IgD-negative memory B cell (primary cell): ENCODE data around the gene DSTN. TPM values are rescaled to one million over a fixed set of nuclear protein-coding genes. Genes with fewer than 3 reads are reported as not detected.

Source experiments
- H3K27ac Mint-ChIP-seq, 3 donors: one replicate each; pipeline ENCODE4 v1.8.0; 2020 to 2022; ENCODE audit warnings: mild to moderate bottlenecking in 3 of 3, mixed read lengths in 3 of 3, moderate library complexity in 1 of 3
- H3K27me3 Mint-ChIP-seq: one replicate; pipeline ENCODE4 v1.8.0; 2021; ENCODE audit warnings: mixed read lengths
- H3K36me3 Mint-ChIP-seq: one replicate; pipeline ENCODE4 v1.8.0; 2020; ENCODE audit warnings: mild to moderate bottlenecking, mixed read lengths
- H3K4me1 Mint-ChIP-seq, 3 donors: one replicate each; pipeline ENCODE4 v1.8.0; 2020 to 2022; ENCODE audit warnings: mixed read lengths in 3 of 3, mild to moderate bottlenecking in 1 of 3
- H3K4me3 Mint-ChIP-seq, 4 donors: one replicate each; pipeline ENCODE4 v1.8.0; 2020 to 2022; ENCODE audit warnings: mild to moderate bottlenecking in 4 of 4, mixed read lengths in 4 of 4, moderate library complexity in 3 of 4
- H3K9me3 Mint-ChIP-seq, 3 donors: one replicate each; pipeline ENCODE4 v1.8.0; 2020 to 2021; ENCODE audit warnings: mixed read lengths in 3 of 3, mild to moderate bottlenecking in 1 of 3
- polyA plus RNA-seq: library from polyadenylated mRNA; unstranded; fragments of 300-500 nt; fragmentation: Illumina TruSeq; gene quantifications from one replicate; pipeline ENCODE4 v1.2.3, GENCODE V29; 2021

Gene DSTN
- polyA plus RNA-seq, 1 donor from 2014 or later = 32.1 TPM

- Mint-ChIP-seq H3K4me1 (peaks cover 2 to 5% (median 3%) of the 10 kb centered on the region in 3 donors), H3K27me3 (no peaks in the 10 kb centered on the region), H3K9me3 (no peaks in the 10 kb centered on the region), H3K36me3 (peaks cover 4% of the 10 kb centered on the region), H3K4me3 (no peak overlapping the region), H3K27ac (peak overlapping the region in 1 of 3 donors; percentile 5)
Measured at GRCh38 chr20:17645546-17646208, 75.8 kb downstream of the DSTN start.

GRCh38 chr20:17646209-17646960, 76.5 kb downstream of the DSTN start:
- Mint-ChIP-seq H3K27me3 (no peaks in the 10 kb centered on the region), H3K4me3 (peak overlapping the region in 1 of 4 donors; percentile 20), H3K9me3 (no peaks in the 10 kb centered on the region), H3K4me1 (peaks cover 2 to 5% (median 3%) of the 10 kb centered on the region in 3 donors), H3K36me3 (peaks cover 4% of the 10 kb centered on the region), H3K27ac (no peak overlapping the region)

- Mint-ChIP-seq H3K4me1 (peaks cover 2 to 5% (median 3%) of the 10 kb centered on the region in 3 donors), H3K27ac (no peak overlapping the region), H3K9me3 (no peaks in the 10 kb centered on the region), H3K36me3 (peaks cover 4% of the 10 kb centered on the region), H3K27me3 (no peaks in the 10 kb centered on the region), H3K4me3 (no peak overlapping the region)
Measured at GRCh38 chr20:17646961-17647301, 77.1 kb downstream of the DSTN start.

- Mint-ChIP-seq H3K27ac (peak overlapping the region in 1 of 3 donors; percentile 80), H3K4me3 (no peak overlapping the region), H3K27me3 (no peaks in the 10 kb centered on the region), H3K9me3 (no peaks in the 10 kb centered on the region), H3K4me1 (peaks cover 2 to 5% (median 3%) of the 10 kb centered on the region in 3 donors), H3K36me3 (peaks cover 4% of the 10 kb centered on the region)
Measured at GRCh38 chr20:17647391-17648314, 77.8 kb downstream of the DSTN start.

- H3K36me3 Mint-ChIP-seq = peaks cover 4% of the 10 kb centered on the region
- no peak overlapping the region for H3K4me3 Mint-ChIP-seq
Measured at GRCh38 chr20:17648315-17648646, 78.4 kb downstream of the DSTN start.

GRCh38 chr20:17648791-17649730, 79.2 kb downstream of the DSTN start:
- Mint-ChIP-seq H3K27me3 (no peaks in the 10 kb centered on the region), H3K27ac (peak overlapping the region in 1 of 3 donors; percentile 39), H3K4me3 (peak overlapping the region in 1 of 4 donors; percentile 54), H3K9me3 (no peaks in the 10 kb centered on the region), H3K4me1 (peaks cover 2 to 5% (median 3%) of the 10 kb centered on the region in 3 donors), H3K36me3 (peaks cover 2% of the 10 kb centered on the region)

More at GRCh38 chr20:17648315-17648646, 78.4 kb downstream of the DSTN start:
- H3K27me3 Mint-ChIP-seq = no peaks in the 10 kb centered on the region
- H3K9me3 Mint-ChIP-seq = no peaks in the 10 kb centered on the region
- peaks cover 2 to 5% (median 3%) of the 10 kb centered on the region in 3 donors for H3K4me1 Mint-ChIP-seq
- peak overlapping the region in 1 of 3 donors; percentile 39 for H3K27ac Mint-ChIP-seq

- Mint-ChIP-seq H3K9me3 (no peaks in the 10 kb centered on the region), H3K4me3 (peak overlapping the region in 1 of 4 donors; percentile 87), H3K27me3 (no peaks in the 10 kb centered on the region), H3K4me1 (peaks cover 2 to 5% (median 3%) of the 10 kb centered on the region in 3 donors), H3K27ac (peak overlapping the region in 1 of 3 donors; percentile 62), H3K36me3 (no peaks in the 10 kb centered on the region)
Measured at GRCh38 chr20:17650301-17651128, 80.6 kb downstream of the DSTN start.

GRCh38 chr20:17651129-17651759, 81.4 kb downstream of the DSTN start:
- Mint-ChIP-seq H3K27me3 (no peaks in the 10 kb centered on the region), H3K36me3 (no peaks in the 10 kb centered on the region), H3K4me3 (peak overlapping the region in 1 of 4 donors; percentile 87), H3K27ac (no peak overlapping the region), H3K9me3 (no peaks in the 10 kb centered on the region), H3K4me1 (peaks cover 2 to 5% (median 3%) of the 10 kb centered on the region in 3 donors)

GRCh38 chr20:17651760-17652388, 82.0 kb downstream of the DSTN start:
- Mint-ChIP-seq H3K36me3 (no peaks in the 10 kb centered on the region), H3K4me1 (peaks cover 2 to 5% (median 3%) of the 10 kb centered on the region in 3 donors), H3K9me3 (no peaks in the 10 kb centered on the region), H3K27me3 (no peaks in the 10 kb centered on the region), H3K4me3 (no peak overlapping the region), H3K27ac (no peak overlapping the region)

GRCh38 chr20:17652411-17652810, 82.5 kb downstream of the DSTN start:
- peaks cover 2 to 5% (median 3%) of the 10 kb centered on the region in 3 donors for H3K4me1 Mint-ChIP-seq
- no peaks in the 10 kb centered on the region for H3K36me3 Mint-ChIP-seq
- no peaks in the 10 kb centered on the region for H3K27me3 Mint-ChIP-seq
- H3K9me3 Mint-ChIP-seq = peaks cover 0 to 2% (median 0%) of the 10 kb centered on the region in 3 donors
- no peak overlapping the region for H3K27ac Mint-ChIP-seq
- no peak overlapping the region for H3K4me3 Mint-ChIP-seq

GRCh38 chr20:17653835-17654648, 84.2 kb downstream of the DSTN start:
- no peak overlapping the region for H3K27ac Mint-ChIP-seq
- H3K4me3 Mint-ChIP-seq = no peak overlapping the region
- no peaks in the 10 kb centered on the region for H3K27me3 Mint-ChIP-seq
- peaks cover 0 to 2% (median 0%) of the 10 kb centered on the region in 3 donors for H3K9me3 Mint-ChIP-seq
- H3K36me3 Mint-ChIP-seq = peaks cover 5% of the 10 kb centered on the region
- H3K4me1 Mint-ChIP-seq = peaks cover 2 to 4% (median 3%) of the 10 kb centered on the region in 3 donors
